AML-193 (cell line): ENCODE measurements around the gene C1QL4.

Experiments used
- DNase-seq, 2 experiments: peaks; one replicate each; lab custom pipeline; 2025; lab: John Stamatoyannopoulos, UW

Gene C1QL4

GRCh38 chr12:49347311-49348193, 10.6 kb upstream of the C1QL4 start:
- peak; percentile 41 to 54 for DNase-seq

- DNase-seq = no peak
These were observed 9.8 kb upstream of the C1QL4 start, which contains the start of gene DNAJC22 for GRCh38 chr12:49346659-49347310. TSS of gene DNAJC22 (plus strand) at chr12:49346888. CDS start at chr12:49348873, 1,985 bp downstream.

GRCh38 chr12:49345825-49346658, 9.1 kb upstream of the C1QL4 start:
- no peak for DNase-seq

- DNase-seq = no peak
These were observed 8.2 kb upstream of the C1QL4 start for GRCh38 chr12:49345051-49345824.

GRCh38 chr12:49344486-49345050, 7.6 kb upstream of the C1QL4 start:
- DNase-seq = no peak

- DNase-seq = no peak
These were observed 6.1 kb upstream of the C1QL4 start for GRCh38 chr12:49342914-49343731.

GRCh38 chr12:49342066-49342913, 5.3 kb upstream of the C1QL4 start:
- DNase-seq = peak in 1 of 2 experiments; percentile 24

- DNase-seq = no peak
These were observed 4.7 kb upstream of the C1QL4 start for GRCh38 chr12:49341777-49342065.

GRCh38 chr12:49340971-49341776, 4.2 kb upstream of the C1QL4 start:
- no peak for DNase-seq

GRCh38 chr12:49340095-49340870, 3.3 kb upstream of the C1QL4 start:
- DNase-seq = no peak

GRCh38 chr12:49339464-49339861, 2.5 kb upstream of the C1QL4 start:
- no peak for DNase-seq

GRCh38 chr12:49338830-49339463, 2.0 kb upstream of the C1QL4 start:
- no peak for DNase-seq

- DNase-seq = no peak
These were observed 888 bp downstream of the C1QL4 start for GRCh38 chr12:49335955-49336644.

- no peak for DNase-seq
These were observed 1.7 kb downstream of the C1QL4 start for GRCh38 chr12:49335118-49335954.

- DNase-seq = no peak
These were observed 2.3 kb downstream of the C1QL4 start for GRCh38 chr12:49334681-49335080.

- no peak for DNase-seq
These were observed 2.8 kb downstream of the C1QL4 start for GRCh38 chr12:49334226-49334625.
